ENCODE measurements around the gene TGFBR2. TPM values are rescaled to one million over a fixed set of nuclear protein-coding genes. Genes with fewer than 3 reads are reported as not detected.

Gene TGFBR2
- total RNA-seq, 2 experiments from 2014 or later: 74.4 to 77.8 TPM

GRCh38 chr3:30737743-30738499 is 131.5 kb downstream of the TGFBR2 start:
- POLR2A ChIA-PET: no interaction called here

GRCh38 chr3:30738605-30739004 is 132.2 kb downstream of the TGFBR2 start:
- H3K36me3 Mint-ChIP-seq (ENCODE audit: low read depth): peaks cover under 1% of the 10 kb centered on the region
- H3K9me3 Mint-ChIP-seq: peaks cover 3% of the 10 kb centered on the region
- H3K4me3 Mint-ChIP-seq: no peak overlapping the region
- ChIA-PET POLR2A (no interaction called here), CTCF (no interaction called here)
- peaks cover 25% of the 10 kb centered on the region for H3K4me1 Mint-ChIP-seq
- DNase-seq: no peak
- no peak overlapping the region for H3K27ac Mint-ChIP-seq
- H3K27me3 Mint-ChIP-seq: no peaks in the 10 kb centered on the region

More at GRCh38 chr3:30737743-30738499, 131.5 kb downstream of the TGFBR2 start:
- DNase-seq: no peak
- H3K27ac Mint-ChIP-seq: no peak overlapping the region
- CTCF ChIA-PET: no interaction called here
- no peak overlapping the region for H3K4me3 Mint-ChIP-seq
- H3K4me1 Mint-ChIP-seq: peaks cover 24% of the 10 kb centered on the region
- peaks cover 3% of the 10 kb centered on the region for H3K9me3 Mint-ChIP-seq
- H3K27me3 Mint-ChIP-seq: no peaks in the 10 kb centered on the region
- peaks cover 1% of the 10 kb centered on the region for H3K36me3 Mint-ChIP-seq (ENCODE audit: low read depth)

- DNase-seq: no peak
- CTCF ChIA-PET: no interaction called here
- H3K27me3 Mint-ChIP-seq: no peaks in the 10 kb centered on the region
- no peaks in the 10 kb centered on the region for H3K36me3 Mint-ChIP-seq (ENCODE audit: low read depth)
- H3K4me1 Mint-ChIP-seq: peaks cover 20% of the 10 kb centered on the region
- no peak overlapping the region for H3K27ac Mint-ChIP-seq
- no peaks in the 10 kb centered on the region for H3K9me3 Mint-ChIP-seq
- POLR2A ChIA-PET: interaction anchor here (0.7 kb wide), 1 partner anchor 1245 kb away, joined by 3 read pairs; no protein-coding TSS in a partner anchor
- no peak overlapping the region for H3K4me3 Mint-ChIP-seq
These were observed 135.5 kb downstream of the TGFBR2 start for GRCh38 chr3:30741889-30742288.

- no peak for DNase-seq
- H3K4me1 Mint-ChIP-seq: peaks cover 24% of the 10 kb centered on the region
- CTCF ChIA-PET: no interaction called here
- H3K9me3 Mint-ChIP-seq: no peaks in the 10 kb centered on the region
- H3K27ac Mint-ChIP-seq: peak overlapping the region; percentile 55
- POLR2A ChIA-PET: no interaction called here
- H3K4me3 Mint-ChIP-seq: peak overlapping the region; percentile 1
- H3K27me3 Mint-ChIP-seq: no peaks in the 10 kb centered on the region
- no peaks in the 10 kb centered on the region for H3K36me3 Mint-ChIP-seq (ENCODE audit: low read depth)
These were observed 136.6 kb downstream of the TGFBR2 start for GRCh38 chr3:30742796-30743619.
